Liver (tissue), 3 donors: ENCODE results near the gene PPP1R26.

Source experiments
- FOXA1 ChIP-seq: IDR thresholded peaks from 2 replicates; pipeline ENCODE4 v1.6.1; 2016; ENCODE audit warnings: antibody characterized with exemption
- GABPA ChIP-seq, 2 donors: IDR thresholded peaks in 1 of 2; conservative IDR thresholded peaks in 1 of 2; 2 replicates each; pipeline ENCODE4 v1.6.1; 2016; ENCODE audit warnings: antibody characterized with exemption in 2 of 2, mild to moderate bottlenecking in 1 of 2, moderate library complexity in 1 of 2
- JUND ChIP-seq, 2 donors: IDR thresholded peaks; 2 replicates each; pipeline ENCODE4 v1.6.1; 2016; ENCODE audit warnings: antibody characterized with exemption in 2 of 2
- NR2F2 ChIP-seq: IDR thresholded peaks from 2 replicates; pipeline ENCODE4 v1.6.1; 2016; ENCODE audit warnings: antibody characterized with exemption
- TF ChIP-seq, protein P1 (sequence below): fragments of 150-350 bp; IDR thresholded peaks from 2 replicates; pipeline ENCODE4 v1.5.1; 2017; ENCODE audit warnings: improper control_type of control experiment, low read depth, low read length; ENCODE audit not compliant: missing input control
- TF ChIP-seq, protein P2 (sequence below): IDR thresholded peaks from 2 replicates; pipeline ENCODE4 v1.6.1; 2016; ENCODE audit warnings: antibody characterized with exemption
- TF ChIP-seq, protein P3 (sequence below): IDR thresholded peaks from 2 replicates; pipeline ENCODE4 v1.6.1; 2016; ENCODE audit warnings: antibody characterized with exemption, mild to moderate bottlenecking
- donor health status: healthy.
- donor health status: healthy.

DNA sequence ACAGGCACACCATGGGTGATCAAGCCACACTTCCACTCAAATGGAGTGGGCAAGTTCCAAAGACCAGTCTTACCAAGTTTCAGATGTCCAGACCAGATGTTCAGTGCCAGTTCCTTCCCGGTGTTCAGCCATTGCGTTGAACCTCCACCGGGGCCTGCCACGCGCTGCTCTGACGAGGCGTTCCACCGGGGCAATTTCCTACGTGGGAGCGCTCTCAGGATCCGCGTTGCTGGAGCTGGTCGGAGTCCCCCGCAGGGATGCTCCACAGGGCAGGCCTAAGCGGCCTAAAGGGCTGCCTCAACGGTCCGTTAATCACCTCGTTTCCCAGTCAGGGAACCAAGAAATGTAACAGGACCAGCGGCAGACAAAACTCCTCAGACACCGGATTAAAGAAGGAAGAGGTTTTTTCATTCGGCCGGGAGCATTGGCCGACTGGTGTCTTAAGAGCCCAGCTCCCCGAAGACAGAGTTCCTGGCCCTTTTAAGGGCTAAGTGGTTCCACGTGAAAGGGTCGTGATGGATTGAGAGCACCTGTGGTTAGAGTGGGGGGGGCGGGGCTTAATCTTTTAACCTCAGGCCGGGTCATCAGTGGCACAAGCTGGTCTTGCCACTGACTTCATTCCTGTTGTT, 35.7 kb upstream of the PPP1R26 start:
- TF ChIP-seq, protein P1, sequence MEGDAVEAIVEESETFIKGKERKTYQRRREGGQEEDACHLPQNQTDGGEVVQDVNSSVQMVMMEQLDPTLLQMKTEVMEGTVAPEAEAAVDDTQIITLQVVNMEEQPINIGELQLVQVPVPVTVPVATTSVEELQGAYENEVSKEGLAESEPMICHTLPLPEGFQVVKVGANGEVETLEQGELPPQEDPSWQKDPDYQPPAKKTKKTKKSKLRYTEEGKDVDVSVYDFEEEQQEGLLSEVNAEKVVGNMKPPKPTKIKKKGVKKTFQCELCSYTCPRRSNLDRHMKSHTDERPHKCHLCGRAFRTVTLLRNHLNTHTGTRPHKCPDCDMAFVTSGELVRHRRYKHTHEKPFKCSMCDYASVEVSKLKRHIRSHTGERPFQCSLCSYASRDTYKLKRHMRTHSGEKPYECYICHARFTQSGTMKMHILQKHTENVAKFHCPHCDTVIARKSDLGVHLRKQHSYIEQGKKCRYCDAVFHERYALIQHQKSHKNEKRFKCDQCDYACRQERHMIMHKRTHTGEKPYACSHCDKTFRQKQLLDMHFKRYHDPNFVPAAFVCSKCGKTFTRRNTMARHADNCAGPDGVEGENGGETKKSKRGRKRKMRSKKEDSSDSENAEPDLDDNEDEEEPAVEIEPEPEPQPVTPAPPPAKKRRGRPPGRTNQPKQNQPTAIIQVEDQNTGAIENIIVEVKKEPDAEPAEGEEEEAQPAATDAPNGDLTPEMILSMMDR: no peak
- TF ChIP-seq, protein P2, sequence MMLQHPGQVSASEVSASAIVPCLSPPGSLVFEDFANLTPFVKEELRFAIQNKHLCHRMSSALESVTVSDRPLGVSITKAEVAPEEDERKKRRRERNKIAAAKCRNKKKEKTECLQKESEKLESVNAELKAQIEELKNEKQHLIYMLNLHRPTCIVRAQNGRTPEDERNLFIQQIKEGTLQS: no peak
- no peak for TF ChIP-seq NR2F2
- no peak for TF ChIP-seq GABPA (IDR thresholded peaks at IDR 0.05 in 1 of 2, conservative IDR thresholded peaks at IDR 0.05 in 1 of 2)
- TF ChIP-seq FOXA1: no peak
- TF ChIP-seq, protein P3, sequence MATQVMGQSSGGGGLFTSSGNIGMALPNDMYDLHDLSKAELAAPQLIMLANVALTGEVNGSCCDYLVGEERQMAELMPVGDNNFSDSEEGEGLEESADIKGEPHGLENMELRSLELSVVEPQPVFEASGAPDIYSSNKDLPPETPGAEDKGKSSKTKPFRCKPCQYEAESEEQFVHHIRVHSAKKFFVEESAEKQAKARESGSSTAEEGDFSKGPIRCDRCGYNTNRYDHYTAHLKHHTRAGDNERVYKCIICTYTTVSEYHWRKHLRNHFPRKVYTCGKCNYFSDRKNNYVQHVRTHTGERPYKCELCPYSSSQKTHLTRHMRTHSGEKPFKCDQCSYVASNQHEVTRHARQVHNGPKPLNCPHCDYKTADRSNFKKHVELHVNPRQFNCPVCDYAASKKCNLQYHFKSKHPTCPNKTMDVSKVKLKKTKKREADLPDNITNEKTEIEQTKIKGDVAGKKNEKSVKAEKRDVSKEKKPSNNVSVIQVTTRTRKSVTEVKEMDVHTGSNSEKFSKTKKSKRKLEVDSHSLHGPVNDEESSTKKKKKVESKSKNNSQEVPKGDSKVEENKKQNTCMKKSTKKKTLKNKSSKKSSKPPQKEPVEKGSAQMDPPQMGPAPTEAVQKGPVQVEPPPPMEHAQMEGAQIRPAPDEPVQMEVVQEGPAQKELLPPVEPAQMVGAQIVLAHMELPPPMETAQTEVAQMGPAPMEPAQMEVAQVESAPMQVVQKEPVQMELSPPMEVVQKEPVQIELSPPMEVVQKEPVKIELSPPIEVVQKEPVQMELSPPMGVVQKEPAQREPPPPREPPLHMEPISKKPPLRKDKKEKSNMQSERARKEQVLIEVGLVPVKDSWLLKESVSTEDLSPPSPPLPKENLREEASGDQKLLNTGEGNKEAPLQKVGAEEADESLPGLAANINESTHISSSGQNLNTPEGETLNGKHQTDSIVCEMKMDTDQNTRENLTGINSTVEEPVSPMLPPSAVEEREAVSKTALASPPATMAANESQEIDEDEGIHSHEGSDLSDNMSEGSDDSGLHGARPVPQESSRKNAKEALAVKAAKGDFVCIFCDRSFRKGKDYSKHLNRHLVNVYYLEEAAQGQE: no peak
- TF ChIP-seq JUND (IDR thresholded peaks at IDR 0.05): no peak
